ENCODE measurements around the gene ADGRA3.

GRCh38 chr4:22473268-22473667 lies 42.6 kb downstream of the ADGRA3 start:
- TF ChIP-seq CTCF (conservative IDR thresholded peaks at IDR 0.05; ENCODE audit: low read length): no peak
- no peak for TF ChIP-seq EZH2phosphoT487 (IDR thresholded peaks at IDR 0.05; ENCODE audit: borderline replicate concordance, low read depth, low read length)

Measured in OCI-LY7 (cell line).